ENCODE data around the gene FAM174A. TPM values are rescaled to one million over a fixed set of nuclear protein-coding genes. Genes with fewer than 3 reads are reported as not detected.

Gene FAM174A
- total and polyA plus RNA-seq, 2 experiments from 2014 or later, result 25.1 to 29.0 TPM

- Histone ChIP-seq H3K36me3 (replicated peaks; ENCODE audit: insufficient read depth, low read depth) (no peaks in the 10 kb centered on the region), H3K79me2 (no peaks in the 10 kb centered on the region), H4K20me1 (ENCODE audit: insufficient read depth, poor library complexity, severe bottlenecking) (no peaks in the 10 kb centered on the region), H3K27me3 (no peaks in the 10 kb centered on the region), H2AFZ (no peak overlapping the region), H3K4me1 (ENCODE audit: insufficient read depth) (no peaks in the 10 kb centered on the region), H3K27ac (no peak overlapping the region), H3K4me2 (no peak overlapping the region), H3K9me2 (replicated peaks; ENCODE audit: insufficient read depth) (no peaks in the 10 kb centered on the region), H3K9me3 (ENCODE audit: low read depth) (no peaks in the 10 kb centered on the region), H3K4me3 (no peak overlapping the region)
- no peak for TF ChIP-seq EZH2phosphoT487 (IDR thresholded peaks at IDR 0.05; ENCODE audit: low read depth, severe bottlenecking, unreplicated experiment)
- no peak for TF ChIP-seq EZH2 (IDR thresholded peaks at IDR 0.05; ENCODE audit: borderline replicate concordance)
- TF ChIP-seq, protein P1, sequence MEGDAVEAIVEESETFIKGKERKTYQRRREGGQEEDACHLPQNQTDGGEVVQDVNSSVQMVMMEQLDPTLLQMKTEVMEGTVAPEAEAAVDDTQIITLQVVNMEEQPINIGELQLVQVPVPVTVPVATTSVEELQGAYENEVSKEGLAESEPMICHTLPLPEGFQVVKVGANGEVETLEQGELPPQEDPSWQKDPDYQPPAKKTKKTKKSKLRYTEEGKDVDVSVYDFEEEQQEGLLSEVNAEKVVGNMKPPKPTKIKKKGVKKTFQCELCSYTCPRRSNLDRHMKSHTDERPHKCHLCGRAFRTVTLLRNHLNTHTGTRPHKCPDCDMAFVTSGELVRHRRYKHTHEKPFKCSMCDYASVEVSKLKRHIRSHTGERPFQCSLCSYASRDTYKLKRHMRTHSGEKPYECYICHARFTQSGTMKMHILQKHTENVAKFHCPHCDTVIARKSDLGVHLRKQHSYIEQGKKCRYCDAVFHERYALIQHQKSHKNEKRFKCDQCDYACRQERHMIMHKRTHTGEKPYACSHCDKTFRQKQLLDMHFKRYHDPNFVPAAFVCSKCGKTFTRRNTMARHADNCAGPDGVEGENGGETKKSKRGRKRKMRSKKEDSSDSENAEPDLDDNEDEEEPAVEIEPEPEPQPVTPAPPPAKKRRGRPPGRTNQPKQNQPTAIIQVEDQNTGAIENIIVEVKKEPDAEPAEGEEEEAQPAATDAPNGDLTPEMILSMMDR (IDR thresholded peaks at IDR 0.05; ENCODE audit: poor library complexity), result no peak
- no peak for DNase-seq (ENCODE audit: low spot score)
Observed at GRCh38 chr5:100519075-100519474, 16.1 kb upstream of the FAM174A start.

DNA sequence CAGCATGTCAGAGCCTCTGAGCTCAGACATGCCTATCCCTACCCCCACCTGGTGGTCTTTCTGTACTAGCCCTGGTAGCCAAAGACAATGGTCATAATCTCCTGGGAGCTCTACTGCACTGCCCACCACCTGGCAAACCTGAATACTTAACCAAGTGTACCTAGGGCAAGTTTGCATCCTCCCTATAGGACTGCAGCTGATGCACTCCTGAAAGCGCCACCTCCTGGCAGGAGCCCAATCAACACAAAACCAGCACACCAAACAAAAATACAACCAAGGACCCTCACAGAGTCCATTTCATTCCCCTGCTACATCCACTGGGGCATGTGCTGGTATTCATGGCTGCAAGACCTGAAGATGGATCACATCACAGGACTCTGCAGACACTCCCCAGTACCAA lies 14.8 kb upstream of the FAM174A start:
- no peak overlapping the region for H3K4me2 ChIP-seq
- no peak overlapping the region for H2AFZ ChIP-seq
- H3K27me3 ChIP-seq, result no peaks in the 10 kb centered on the region
- H3K27ac ChIP-seq, result no peak overlapping the region
- H3K4me1 ChIP-seq (ENCODE audit: insufficient read depth), result no peaks in the 10 kb centered on the region
- no peaks in the 10 kb centered on the region for H3K36me3 ChIP-seq (replicated peaks; ENCODE audit: insufficient read depth, low read depth)
- no peak overlapping the region for H3K4me3 ChIP-seq
- no peaks in the 10 kb centered on the region for H3K9me2 ChIP-seq (replicated peaks; ENCODE audit: insufficient read depth)
- WGBS (ENCODE audit: low lambda C conversion rate, missing lambda C conversion rate), result 60% methylated on average over 1 of the region's 1 CpG
- no peaks in the 10 kb centered on the region for H4K20me1 ChIP-seq (ENCODE audit: insufficient read depth, poor library complexity, severe bottlenecking)
- TF ChIP-seq, protein P1 (IDR thresholded peaks at IDR 0.05; ENCODE audit: poor library complexity), result no peak
- TF ChIP-seq EZH2phosphoT487 (IDR thresholded peaks at IDR 0.05; ENCODE audit: low read depth, severe bottlenecking, unreplicated experiment), result no peak
- no peak for TF ChIP-seq EZH2 (IDR thresholded peaks at IDR 0.05; ENCODE audit: borderline replicate concordance)
- DNase-seq (ENCODE audit: low spot score), result no peak
- no peaks in the 10 kb centered on the region for H3K9me3 ChIP-seq (ENCODE audit: low read depth)
- no peaks in the 10 kb centered on the region for H3K79me2 ChIP-seq

- Histone ChIP-seq H3K4me1 (ENCODE audit: insufficient read depth) (peaks cover 10% of the 10 kb centered on the region), H3K27ac (no peak overlapping the region), H2AFZ (no peak overlapping the region), H3K9me3 (ENCODE audit: low read depth) (no peaks in the 10 kb centered on the region), H3K9me2 (replicated peaks; ENCODE audit: insufficient read depth) (no peaks in the 10 kb centered on the region), H3K36me3 (replicated peaks; ENCODE audit: insufficient read depth, low read depth) (no peaks in the 10 kb centered on the region), H3K4me3 (no peak overlapping the region), H4K20me1 (ENCODE audit: insufficient read depth, poor library complexity, severe bottlenecking) (no peaks in the 10 kb centered on the region), H3K4me2 (peak overlapping the region; percentile 90), H3K79me2 (peaks cover 56% of the 10 kb centered on the region), H3K27me3 (no peaks in the 10 kb centered on the region)
- DNase-seq (ENCODE audit: low spot score), result no peak
- 88% methylated on average over 1 of the region's 1 CpG for WGBS (ENCODE audit: low lambda C conversion rate, missing lambda C conversion rate)
- TF ChIP-seq EZH2phosphoT487 (IDR thresholded peaks at IDR 0.05; ENCODE audit: low read depth, severe bottlenecking, unreplicated experiment), result no peak
- TF ChIP-seq, protein P1 (IDR thresholded peaks at IDR 0.05; ENCODE audit: poor library complexity), result no peak
- TF ChIP-seq EZH2 (IDR thresholded peaks at IDR 0.05; ENCODE audit: borderline replicate concordance), result no peak
Observed at GRCh38 chr5:100537946-100538345, 2.8 kb downstream of the FAM174A start.

- no peak overlapping the region for H2AFZ ChIP-seq
- no peak for DNase-seq (ENCODE audit: low spot score)
- H3K4me1 ChIP-seq (ENCODE audit: insufficient read depth), result peaks cover 10% of the 10 kb centered on the region
- H3K27me3 ChIP-seq, result no peaks in the 10 kb centered on the region
- no peak for TF ChIP-seq EZH2 (IDR thresholded peaks at IDR 0.05; ENCODE audit: borderline replicate concordance)
- TF ChIP-seq, protein P1 (IDR thresholded peaks at IDR 0.05; ENCODE audit: poor library complexity), result no peak
- H3K27ac ChIP-seq, result no peak overlapping the region
- no peak overlapping the region for H3K4me2 ChIP-seq
- peaks cover 54% of the 10 kb centered on the region for H3K79me2 ChIP-seq
- H4K20me1 ChIP-seq (ENCODE audit: insufficient read depth, poor library complexity, severe bottlenecking), result no peaks in the 10 kb centered on the region
- H3K36me3 ChIP-seq (replicated peaks; ENCODE audit: insufficient read depth, low read depth), result no peaks in the 10 kb centered on the region
- H3K9me3 ChIP-seq (ENCODE audit: low read depth), result no peaks in the 10 kb centered on the region
- no peaks in the 10 kb centered on the region for H3K9me2 ChIP-seq (replicated peaks; ENCODE audit: insufficient read depth)
- no peak overlapping the region for H3K4me3 ChIP-seq
- WGBS (ENCODE audit: low lambda C conversion rate, missing lambda C conversion rate), result 94% methylated on average over 3 of the region's 3 CpGs
Observed at GRCh38 chr5:100539519-100539918, 4.3 kb downstream of the FAM174A start.

Measured in hepatocyte (in vitro differentiated cells).